ENCODE measurements around the gene MEIOSIN. TPM values are rescaled to one million over a fixed set of nuclear protein-coding genes. Genes with fewer than 3 reads are reported as not detected.

Gene MEIOSIN
- total and polyA plus RNA-seq, 2 of the 13 experiments (the other 11 are each of a cell fraction or from before 2014, with no cell fraction given) = not detected

DNA sequence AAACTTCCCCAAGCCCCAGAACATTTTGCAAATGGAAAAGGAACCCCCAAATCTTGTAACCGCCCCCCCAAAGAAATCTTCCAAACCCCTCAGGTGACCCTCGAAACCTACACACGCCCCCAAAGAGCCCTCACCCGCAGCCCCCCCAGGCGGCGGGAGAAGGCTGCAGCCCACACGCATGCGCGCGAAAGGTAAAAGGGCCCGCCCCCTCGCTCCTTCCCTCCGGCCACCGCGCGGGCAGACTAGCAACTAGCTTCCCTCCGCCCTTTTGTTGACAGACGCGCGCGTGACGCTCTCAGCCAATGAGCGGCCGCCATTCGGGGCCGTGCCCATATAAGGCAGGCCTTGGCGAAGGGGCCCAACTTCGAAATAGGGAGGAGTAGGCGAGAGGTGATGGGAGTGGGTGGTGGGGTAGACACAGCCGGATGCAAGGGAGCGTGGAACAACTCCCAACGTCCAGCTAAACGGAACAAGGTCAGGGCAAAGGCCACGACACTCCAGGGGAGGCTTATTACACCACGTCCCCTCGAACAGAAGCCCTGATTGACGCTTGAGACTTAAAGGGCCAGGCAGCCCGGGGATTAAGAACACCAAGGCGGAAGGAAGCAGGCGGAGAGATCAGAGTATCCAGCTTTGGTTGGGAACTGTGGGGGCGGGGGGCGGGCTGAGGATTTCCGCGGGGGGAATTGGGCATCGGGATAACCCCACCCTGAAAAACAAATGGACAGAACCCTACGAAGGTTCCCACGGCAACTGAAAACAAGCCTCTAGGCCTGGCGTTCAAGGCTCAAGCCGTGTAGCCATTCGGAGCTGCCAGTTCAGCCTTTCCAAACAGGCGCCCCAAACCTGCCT is 15.9 kb upstream of the MEIOSIN start (continued):
- TF ChIP-seq KLF12 (CRISPR knock-in tag; IDR thresholded peaks at IDR 0.05; ENCODE audit: borderline replicate concordance) (peak; percentile 71; the same call in 1 of the 2 replicates), ZNF18 (CRISPR knock-in tag; IDR thresholded peaks at IDR 0.05; ENCODE audit: insufficient replicate concordance) (peak; percentile 58), ZNF546 (CRISPR knock-in tag; conservative IDR thresholded peaks at IDR 0.05) (no peak), POLR2AphosphoS5 (IDR thresholded peaks at IDR 0.05; ENCODE audit: low read depth, low read length) (peak; percentile 45; the same call in 1 of the 2 replicates), ZNF335 (CRISPR knock-in tag; IDR thresholded peaks at IDR 0.05) (no peak), MAF1 (CRISPR knock-in tag; IDR thresholded peaks at IDR 0.05; ENCODE audit: borderline replicate concordance) (no peak), FOXK1 (CRISPR knock-in tag; IDR thresholded peaks at IDR 0.05; ENCODE audit: borderline replicate concordance, low read depth) (peak; percentile 93), BHLHE40 (IDR thresholded peaks at IDR 0.05; ENCODE audit: low read length) (peak; percentile 89), KDM1A (CRISPR knock-in tag; IDR thresholded peaks at IDR 0.05) (no peak), FOXJ3 (CRISPR knock-in tag; IDR thresholded peaks at IDR 0.05; ENCODE audit: borderline replicate concordance) (peak; percentile 66; the same call in 1 of the 2 replicates), PCBP1 (IDR thresholded peaks at IDR 0.05; ENCODE audit: borderline replicate concordance, low read depth, low read length) (no peak), MZF1 (CRISPR knock-in tag; IDR thresholded peaks at IDR 0.05; ENCODE audit: borderline replicate concordance) (no peak), SRF (IDR thresholded peaks at IDR 0.05; ENCODE audit: low read depth, low read length) (peak; percentile 100), ZNF790 (CRISPR knock-in tag; IDR thresholded peaks at IDR 0.05; ENCODE audit: borderline replicate concordance) (no peak), CREB1 (IDR thresholded peaks at IDR 0.05) (peak; percentile 86), CREB1 (CRISPR knock-in tag; IDR thresholded peaks at IDR 0.05) (peak; percentile 91), TGIF2 (CRISPR knock-in tag; IDR thresholded peaks at IDR 0.05) (peak; percentile 32; the same call in 1 of the 2 replicates), ATF4 (CRISPR knock-in tag; IDR thresholded peaks at IDR 0.05) (no peak), ZC3H13 (CRISPR knock-in tag; IDR thresholded peaks at IDR 0.05) (0 out of 2 replicates have a peak, but pooled peaks have one; percentile 41), ASH2L (IDR thresholded peaks at IDR 0.05; ENCODE audit: insufficient read length, low read depth, low read length) (peak; percentile 59)
- TF ChIP-seq, protein P1, sequence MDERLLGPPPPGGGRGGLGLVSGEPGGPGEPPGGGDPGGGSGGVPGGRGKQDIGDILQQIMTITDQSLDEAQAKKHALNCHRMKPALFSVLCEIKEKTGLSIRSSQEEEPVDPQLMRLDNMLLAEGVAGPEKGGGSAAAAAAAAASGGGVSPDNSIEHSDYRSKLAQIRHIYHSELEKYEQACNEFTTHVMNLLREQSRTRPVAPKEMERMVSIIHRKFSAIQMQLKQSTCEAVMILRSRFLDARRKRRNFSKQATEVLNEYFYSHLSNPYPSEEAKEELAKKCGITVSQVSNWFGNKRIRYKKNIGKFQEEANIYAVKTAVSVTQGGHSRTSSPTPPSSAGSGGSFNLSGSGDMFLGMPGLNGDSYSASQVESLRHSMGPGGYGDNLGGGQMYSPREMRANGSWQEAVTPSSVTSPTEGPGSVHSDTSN (CRISPR knock-in tag; IDR thresholded peaks at IDR 0.05) = peak; percentile 85
- TF ChIP-seq, protein P2, sequence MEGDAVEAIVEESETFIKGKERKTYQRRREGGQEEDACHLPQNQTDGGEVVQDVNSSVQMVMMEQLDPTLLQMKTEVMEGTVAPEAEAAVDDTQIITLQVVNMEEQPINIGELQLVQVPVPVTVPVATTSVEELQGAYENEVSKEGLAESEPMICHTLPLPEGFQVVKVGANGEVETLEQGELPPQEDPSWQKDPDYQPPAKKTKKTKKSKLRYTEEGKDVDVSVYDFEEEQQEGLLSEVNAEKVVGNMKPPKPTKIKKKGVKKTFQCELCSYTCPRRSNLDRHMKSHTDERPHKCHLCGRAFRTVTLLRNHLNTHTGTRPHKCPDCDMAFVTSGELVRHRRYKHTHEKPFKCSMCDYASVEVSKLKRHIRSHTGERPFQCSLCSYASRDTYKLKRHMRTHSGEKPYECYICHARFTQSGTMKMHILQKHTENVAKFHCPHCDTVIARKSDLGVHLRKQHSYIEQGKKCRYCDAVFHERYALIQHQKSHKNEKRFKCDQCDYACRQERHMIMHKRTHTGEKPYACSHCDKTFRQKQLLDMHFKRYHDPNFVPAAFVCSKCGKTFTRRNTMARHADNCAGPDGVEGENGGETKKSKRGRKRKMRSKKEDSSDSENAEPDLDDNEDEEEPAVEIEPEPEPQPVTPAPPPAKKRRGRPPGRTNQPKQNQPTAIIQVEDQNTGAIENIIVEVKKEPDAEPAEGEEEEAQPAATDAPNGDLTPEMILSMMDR (CRISPR knock-in tag; IDR thresholded peaks at IDR 0.05) = peak; percentile 37

Measured in HepG2 (cell line).